HG03139 (cell line): ENCODE measurements around the gene ZNF506.
"Not testable (repeated sequence)": the region's sequence is repeated elsewhere in the genome, so short reads cannot be mapped to it uniquely, and the experiment has no call there.

Experiments used
- ATAC-seq: cut with Tn5 transposase; IDR thresholded peaks from one replicate; pipeline ENCODE4 v1.9.1; 2021; ENCODE audit not compliant: unreplicated experiment

Gene ZNF506

DNA sequence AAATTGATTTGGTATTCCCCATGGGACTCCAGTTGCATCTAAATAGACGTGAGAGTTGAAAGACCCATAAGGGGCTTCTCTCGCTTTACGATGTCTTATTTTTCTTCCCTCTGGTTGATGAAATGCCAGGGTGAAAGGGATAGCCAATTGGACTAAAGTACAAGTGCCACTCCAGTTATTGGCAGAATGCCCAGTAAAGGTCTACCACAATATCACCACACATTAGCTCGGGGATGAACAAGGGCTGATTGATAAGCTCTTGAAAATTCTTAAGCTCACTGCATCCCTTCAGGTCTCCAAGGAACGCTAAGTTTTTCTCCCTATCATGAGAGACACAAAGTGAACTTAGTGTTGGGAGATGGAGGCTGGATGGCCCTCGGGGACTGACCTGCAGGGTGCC is 39.8 kb downstream of the ZNF506 start:
- ATAC-seq: not testable (repeated sequence)

DNA sequence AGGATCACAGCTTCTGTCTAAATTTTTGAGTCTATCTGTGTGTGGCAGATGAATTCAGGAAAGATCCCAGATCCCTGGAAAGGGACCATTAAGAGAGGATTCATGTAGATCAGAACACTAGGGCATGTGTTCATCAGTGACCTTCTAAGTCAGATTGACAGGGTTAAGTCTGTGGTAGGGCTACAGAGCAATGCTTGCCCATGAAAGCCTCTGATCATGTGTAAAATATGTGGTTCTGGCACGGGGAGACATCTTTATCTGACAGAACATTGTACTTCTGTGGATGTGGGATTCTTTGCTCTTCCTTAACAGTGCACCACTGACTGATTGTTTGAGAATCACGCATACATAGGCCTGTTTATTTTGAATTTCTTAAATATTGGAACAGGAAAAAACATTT is 42.9 kb downstream of the ZNF506 start:
- no peak for ATAC-seq

DNA sequence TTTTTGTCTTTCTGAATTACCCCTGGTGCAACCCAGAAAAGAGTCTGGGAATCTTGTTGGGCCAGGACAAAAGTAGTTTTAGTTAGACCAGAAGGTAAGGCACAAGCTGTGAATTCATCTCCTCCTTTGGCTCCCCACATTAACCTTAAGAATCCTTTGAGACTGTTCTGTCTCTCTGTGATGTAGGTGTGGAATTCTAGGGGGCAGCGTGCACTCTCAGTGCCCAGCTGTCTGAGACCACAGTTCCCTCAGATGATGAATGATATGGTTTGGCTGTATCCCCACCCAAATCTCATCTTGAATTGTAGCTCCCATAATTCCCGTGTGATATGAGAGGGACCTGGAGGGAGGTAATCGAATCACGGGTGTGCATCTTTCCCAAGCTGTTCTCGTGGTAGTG is 43.9 kb downstream of the ZNF506 start:
- ATAC-seq: no peak

GRCh38 chr19:19776206-19777008 is 45.1 kb downstream of the ZNF506 start:
- ATAC-seq: peak; percentile 97

GRCh38 chr19:19775891-19776205 is 45.7 kb downstream of the ZNF506 start:
- ATAC-seq: no peak

DNA sequence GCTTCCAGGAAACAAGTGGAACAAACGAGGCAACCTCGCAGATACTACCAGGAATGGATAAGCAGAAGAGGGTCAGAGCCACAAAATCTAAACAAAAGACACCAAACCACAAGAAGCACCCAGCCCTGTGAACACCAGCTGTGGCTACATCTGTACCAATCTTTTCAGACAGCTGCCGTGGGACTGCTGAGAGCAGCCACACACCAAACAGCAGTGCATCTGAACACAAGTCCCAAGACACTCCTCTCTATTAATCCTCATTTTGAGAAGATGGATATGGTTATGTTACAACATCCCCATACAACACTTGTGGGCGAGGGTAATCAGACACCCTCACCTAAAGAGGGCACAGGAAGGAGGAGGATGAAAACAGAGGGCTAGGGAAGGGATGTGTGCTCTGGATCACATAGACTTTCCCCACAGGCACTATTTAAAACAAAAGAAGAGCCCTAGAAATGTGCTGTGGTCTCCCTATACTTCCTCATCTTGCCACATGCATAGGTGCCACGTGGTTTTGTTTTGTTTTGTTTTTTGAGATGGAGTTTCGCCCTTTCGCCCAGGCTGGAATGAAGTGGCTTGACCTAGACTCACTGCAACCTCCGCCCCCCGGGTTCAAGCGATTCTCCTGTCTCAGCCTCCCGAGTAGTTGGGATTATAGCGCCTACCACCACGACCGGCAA is 47.1 kb downstream of the ZNF506 start:
- no peak for ATAC-seq

DNA sequence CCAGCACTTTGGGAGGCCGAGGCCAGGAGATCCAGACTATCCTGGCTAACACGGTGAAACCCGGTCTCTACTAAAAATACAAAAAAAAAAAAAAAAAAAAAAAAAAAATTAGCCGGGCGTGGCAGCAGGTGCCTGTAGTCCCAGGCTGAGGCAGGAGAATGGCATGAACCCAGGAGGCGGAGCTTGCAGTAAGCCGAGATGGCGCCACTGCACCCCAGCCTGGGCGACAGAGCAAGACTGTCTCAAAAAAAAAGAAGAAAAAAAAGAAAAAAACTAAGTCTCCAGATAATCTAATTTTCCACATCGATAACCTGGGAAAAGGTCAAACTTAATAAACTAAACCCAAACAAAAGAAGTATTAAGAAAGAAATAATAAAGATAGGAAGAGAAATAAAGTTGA is 49.6 kb downstream of the ZNF506 start:
- ATAC-seq: not testable (repeated sequence)

DNA sequence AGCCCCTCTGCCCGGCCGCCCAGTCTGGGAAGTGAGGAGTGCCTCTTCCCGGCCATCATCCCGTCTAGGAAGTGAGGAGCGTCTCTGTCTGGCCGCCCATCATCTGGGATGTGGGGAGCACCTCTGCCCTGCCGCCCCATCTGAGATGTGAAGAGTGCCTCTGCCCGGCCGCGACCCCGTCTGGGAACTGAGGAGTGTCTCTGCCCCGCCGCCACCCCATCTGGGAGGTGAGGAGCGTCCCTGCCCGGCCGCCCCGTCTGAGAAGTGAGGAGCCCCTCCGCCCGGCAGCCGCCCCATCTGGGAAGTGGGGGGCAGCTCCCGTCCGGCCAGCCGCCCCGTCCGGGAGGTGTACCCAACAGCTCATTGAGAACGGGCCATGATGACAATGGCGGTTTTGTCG is 51.6 kb downstream of the ZNF506 start:
- ATAC-seq: not testable (repeated sequence)

- ATAC-seq: no peak
Measured at GRCh38 chr19:19758164-19758563, 63.4 kb downstream of the ZNF506 start.

DNA sequence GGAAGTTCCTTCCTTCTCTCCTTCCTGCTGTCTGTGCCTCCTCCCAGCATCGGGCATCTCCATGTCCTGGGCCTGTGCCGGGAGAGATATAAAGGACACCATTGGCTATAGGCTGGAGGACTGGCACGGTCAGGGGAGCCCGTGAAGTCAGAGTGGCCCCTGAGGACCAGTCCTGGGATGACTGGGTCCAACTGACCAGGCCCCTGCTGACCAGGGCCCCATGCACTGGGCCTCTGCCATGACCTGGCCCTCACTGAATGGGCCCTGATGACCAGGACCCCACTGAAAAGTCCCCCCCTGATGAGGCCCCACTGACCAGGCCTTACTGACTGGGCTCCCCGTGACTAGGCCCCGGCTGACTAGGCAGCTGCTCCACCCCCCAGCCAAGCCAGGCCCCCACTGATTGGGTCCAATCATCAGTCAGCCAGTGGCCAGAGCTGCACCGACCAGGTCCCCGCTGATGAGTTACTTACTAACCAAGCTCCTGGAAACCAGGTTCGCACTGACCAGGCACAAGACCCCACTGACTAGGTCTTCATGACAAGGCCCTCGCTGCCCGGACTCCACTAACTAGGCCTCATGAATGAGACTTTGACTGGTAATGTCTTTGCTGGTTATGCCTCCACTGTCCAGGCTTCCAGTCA is 68.7 kb downstream of the ZNF506 start:
- no peak for ATAC-seq

GRCh38 chr19:19751846-19752245 is 69.7 kb downstream of the ZNF506 start:
- no peak for ATAC-seq

DNA sequence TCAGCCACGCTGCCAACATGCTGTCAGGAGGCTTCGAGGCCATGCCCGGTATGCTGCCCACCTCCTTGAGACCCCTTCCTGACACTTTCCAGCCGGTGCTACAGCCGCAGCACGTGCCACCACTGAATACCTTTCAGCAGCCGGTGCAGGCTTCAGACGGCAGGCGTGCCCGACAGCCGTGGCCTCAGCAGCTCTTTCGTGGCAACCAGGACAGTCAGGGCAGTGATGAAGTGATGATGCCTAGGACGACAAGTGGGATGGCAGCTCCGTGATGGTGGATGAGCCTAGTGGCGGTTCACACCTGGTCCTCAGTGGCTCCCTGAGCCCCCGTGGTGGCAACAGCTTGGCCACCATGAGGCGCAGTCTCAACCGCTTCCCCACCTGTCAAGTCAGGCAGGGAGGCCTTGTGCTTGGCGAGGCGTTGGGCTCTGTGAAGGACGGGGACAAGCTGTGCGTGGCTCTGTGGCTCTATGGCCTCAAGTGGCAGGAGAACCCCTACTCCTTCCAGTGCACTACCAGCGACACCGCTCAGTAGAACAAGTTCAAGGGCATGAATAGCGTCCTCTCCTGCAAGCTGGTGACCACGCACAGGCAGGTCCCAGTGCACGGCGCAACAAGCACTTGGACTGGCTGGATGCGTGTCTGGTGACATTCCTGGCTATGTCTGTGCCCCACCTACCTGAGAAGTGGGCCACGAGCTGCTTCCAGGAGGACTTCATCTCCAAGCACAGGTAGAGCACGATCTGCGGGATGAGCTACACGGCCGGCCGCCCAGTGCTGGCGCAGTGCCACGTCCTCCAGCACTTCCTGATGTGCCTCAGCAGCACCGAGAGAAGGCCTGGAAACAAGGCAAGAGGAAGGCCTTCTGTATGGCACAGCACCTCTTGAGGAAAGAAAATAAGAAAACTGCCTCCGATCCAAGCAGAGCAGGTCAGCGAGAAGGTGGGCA is 70.4 kb downstream of the ZNF506 start:
- ATAC-seq: no peak

GRCh38 chr19:19749908-19750841 is 71.4 kb downstream of the ZNF506 start:
- ATAC-seq: no peak

- no peak for ATAC-seq
Measured at GRCh38 chr19:19749117-19749907, 72.2 kb downstream of the ZNF506 start.

DNA sequence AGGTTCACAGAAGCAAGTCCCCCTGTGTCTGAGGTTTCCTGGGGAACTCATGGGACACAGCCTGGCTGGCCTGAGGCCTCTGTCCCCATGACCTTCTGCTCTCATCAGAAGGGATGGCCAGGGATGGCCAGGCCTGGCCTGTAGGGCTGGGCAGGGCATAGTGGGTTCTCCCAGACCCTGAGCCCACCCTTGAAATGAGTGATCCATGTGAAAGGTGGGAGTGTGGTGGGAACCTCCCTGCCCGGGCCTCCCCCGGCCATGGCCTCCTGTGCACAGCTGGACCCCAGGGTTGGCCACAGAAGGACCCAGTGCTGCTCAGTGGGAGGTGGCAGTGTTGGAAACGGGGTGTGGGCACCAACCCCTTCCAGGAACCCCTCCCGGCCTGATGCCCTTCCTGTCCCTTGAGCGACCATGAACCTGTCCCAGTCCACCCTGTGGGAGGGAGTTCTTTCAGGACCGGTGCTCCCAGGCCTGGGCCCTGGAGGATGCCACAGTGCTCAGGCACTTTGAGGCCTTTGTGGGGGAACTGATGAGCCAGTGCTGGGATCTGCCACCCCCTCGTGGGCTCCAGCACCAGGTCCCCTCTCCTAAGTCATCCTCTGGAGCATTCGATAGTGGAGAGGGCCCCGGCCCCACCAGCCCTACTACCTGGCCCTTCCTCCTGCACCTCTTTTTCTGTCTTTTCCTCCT is 73.2 kb downstream of the ZNF506 start:
- no peak for ATAC-seq

DNA sequence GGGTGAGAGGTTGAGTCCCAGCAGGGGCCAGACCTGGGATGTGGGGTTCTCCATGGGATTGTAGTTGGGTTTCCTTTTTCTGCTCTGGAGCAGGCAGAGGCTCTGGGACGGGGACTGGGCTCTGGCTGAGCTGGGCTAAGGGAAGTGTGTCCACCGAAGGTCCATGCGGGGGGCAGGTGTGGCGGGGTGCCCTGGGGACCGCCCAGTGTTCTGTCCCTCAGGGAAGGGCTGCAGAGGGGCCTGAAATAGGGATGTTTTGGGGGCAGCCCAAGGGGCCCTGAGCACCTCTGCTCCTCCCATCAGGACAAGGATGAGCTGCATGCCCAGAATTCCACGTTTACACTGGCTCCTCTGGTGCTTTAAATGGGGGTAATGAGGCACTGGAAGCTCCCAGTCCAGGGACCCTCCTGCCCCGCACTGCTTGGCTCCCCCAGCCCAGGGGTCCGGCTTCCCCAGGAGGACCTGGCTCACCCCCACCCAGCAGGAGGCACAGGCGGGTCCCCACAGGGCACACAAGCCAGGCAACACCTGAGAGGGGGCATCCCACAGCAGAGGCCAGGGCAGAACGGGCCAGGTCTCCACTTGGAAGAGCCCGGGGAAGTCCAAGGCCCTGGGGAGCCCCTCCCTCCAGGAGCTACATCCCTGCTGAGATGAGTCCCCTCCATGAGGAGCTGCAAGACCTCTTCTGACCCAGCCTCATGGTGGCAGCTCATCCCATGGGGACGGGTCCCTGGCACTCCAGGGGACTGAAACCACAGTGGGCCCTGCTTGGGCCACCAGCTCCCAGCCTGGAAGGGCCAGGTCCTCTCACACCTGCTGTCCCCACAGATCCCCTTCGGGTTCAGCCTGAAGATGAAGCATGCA is 74.0 kb downstream of the ZNF506 start:
- no peak for ATAC-seq

GRCh38 chr19:19746286-19747213 is 75.0 kb downstream of the ZNF506 start:
- no peak for ATAC-seq
